Stimulated activated naive CD4-positive, alpha-beta T cell treated with Interleukin-2 at 50 U/mL for 16 hours (primary cell): Measurements from ENCODE around the gene GALK1.
A peak's percentile ranks its signal among the peaks of the same experiment; 100 is the strongest.

ENCODE experiments used
- DNase-seq: peaks from one replicate; lab custom pipeline; 2025; lab: John Stamatoyannopoulos, UW

GALK1 gene

GRCh38 chr17:75724016-75725003, 40.7 kb downstream of the GALK1 start:
- DNase-seq, result no peak

- no peak for DNase-seq
These were observed 41.6 kb downstream of the GALK1 start for GRCh38 chr17:75723171-75723930.

- DNase-seq, result no peak
These were observed 42.4 kb downstream of the GALK1 start for GRCh38 chr17:75722542-75723095.

- DNase-seq, result no peak
These were observed 42.9 kb downstream of the GALK1 start for GRCh38 chr17:75722076-75722475.

DNA sequence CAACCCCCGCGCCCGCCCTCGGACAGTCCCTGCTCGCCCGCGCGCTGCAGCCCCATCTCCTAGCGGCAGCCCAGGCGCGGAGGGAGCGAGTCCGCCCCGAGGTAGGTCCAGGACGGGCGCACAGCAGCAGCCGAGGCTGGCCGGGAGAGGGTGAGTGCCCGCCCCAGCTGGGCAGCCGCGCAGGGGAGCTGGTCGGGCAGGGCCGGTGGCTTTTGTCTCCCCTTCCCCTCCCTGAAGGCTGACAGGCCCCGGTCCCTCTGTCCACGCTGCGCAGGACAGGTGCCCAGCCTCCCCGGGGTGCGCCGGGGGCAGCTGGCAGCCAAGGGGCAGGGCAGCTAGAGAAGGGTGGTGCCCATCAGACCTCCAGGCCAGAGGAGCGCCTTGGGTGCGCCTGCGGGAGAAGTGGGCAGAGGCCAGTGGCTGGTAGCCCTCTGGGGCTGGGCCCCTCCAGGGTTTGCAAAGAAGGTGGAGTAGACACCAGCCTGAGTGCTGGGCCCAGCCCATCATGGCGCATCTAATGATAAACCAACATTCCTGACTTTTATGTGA, 43.5 kb downstream of the GALK1 start:
- DNase-seq, result no peak

GRCh38 chr17:75720656-75721462, 44.1 kb downstream of the GALK1 start, which contains the start of gene ITGB4:
Gene ITGB4, plus strand, starts transcription at chr17:75721459. Its CDS starts 3,245 bp downstream, at chr17:75724704.
- DNase-seq, result peak; percentile 35

DNA sequence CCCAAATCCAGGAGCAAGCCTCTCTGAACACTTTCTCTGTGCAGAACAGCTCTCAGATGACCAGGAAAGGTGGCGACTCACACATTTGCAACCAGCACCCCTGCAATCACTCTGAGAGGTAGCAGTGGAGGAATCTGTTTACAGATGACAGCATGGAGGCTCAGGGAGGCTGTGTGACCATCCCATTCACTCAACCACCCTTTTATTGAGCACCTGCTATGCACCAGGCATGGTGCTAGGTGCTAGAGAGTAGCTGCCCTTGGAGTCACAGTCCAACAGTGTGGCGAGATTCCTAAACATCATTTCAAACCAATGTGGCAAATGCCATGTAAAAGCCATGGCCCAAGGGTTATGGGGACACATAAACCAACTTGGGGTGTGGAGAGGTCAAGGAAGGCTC, 45.3 kb downstream of the GALK1 start:
- no peak for DNase-seq

DNA sequence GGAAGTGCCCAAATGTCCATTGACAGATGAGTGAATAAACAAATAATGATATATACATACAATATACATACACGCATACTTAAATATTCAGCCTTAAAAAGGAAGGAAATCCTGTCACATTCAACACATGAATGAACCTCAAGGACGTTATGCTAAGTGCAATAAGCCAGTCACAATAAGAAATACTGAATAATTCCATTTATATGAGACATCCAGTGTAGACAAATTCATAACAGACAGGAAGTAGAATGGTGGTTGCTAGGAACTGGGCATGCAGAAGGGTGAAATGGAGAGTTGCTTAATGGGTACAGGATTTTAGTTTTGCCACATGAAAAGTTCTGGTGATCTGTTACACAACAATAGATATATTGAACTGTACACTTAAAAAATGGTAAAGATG, 52.5 kb downstream of the GALK1 start:
- no peak for DNase-seq
